HG02678 (cell line): Measurements from ENCODE around the gene CRACR2A.

Source experiments
- ATAC-seq: cut with Tn5 transposase; IDR thresholded peaks from one replicate; pipeline ENCODE4 v1.9.1; 2021; ENCODE audit warnings: mild to moderate bottlenecking, moderate library complexity; ENCODE audit not compliant: unreplicated experiment

Gene CRACR2A

DNA sequence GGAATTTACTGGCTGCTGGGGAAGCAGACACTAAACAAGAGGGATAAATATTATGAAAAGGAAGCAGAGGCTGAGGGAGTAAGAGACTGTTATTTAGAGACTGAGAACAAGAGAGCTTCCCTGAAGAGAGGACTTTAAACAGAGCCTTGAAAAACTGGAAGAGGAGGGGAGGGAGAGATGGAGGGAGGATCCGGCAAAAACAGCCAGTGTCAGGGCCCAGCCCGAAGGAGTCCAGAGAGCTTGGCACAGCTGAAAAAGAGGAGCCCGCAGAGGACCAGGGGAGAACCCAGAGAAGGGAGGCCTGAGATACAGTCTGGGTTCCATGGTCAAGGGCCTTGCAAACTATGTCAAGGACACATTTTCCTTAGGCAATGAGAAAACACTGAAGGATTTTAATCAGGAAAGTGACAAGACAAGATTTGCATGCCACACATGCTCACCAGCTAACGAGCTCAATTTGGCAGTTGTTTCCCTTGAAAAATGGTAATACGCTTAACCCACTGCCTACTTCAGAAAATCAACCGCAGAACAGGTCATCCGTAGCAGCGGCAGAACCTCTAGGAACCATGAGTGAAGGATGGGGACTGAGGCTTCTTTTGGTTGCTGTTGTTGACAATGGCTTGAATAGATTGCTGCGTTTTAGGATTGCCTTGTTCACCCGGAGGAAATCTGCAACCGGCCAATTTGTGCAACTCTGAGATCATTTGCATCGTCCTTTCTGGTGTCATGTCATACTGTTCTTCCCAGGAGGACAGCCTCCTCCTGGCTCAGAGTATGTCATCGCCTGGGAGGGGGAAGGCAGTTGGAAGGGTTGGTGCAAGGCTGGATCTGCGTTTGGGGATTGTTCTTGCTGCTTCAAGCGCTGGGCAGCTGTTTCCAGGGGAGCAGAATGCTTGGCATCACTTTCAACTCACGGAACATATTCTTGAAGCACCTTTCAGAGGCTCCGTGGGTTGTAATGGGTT lies 153.7 kb downstream of the CRACR2A start:
- no peak for ATAC-seq

DNA sequence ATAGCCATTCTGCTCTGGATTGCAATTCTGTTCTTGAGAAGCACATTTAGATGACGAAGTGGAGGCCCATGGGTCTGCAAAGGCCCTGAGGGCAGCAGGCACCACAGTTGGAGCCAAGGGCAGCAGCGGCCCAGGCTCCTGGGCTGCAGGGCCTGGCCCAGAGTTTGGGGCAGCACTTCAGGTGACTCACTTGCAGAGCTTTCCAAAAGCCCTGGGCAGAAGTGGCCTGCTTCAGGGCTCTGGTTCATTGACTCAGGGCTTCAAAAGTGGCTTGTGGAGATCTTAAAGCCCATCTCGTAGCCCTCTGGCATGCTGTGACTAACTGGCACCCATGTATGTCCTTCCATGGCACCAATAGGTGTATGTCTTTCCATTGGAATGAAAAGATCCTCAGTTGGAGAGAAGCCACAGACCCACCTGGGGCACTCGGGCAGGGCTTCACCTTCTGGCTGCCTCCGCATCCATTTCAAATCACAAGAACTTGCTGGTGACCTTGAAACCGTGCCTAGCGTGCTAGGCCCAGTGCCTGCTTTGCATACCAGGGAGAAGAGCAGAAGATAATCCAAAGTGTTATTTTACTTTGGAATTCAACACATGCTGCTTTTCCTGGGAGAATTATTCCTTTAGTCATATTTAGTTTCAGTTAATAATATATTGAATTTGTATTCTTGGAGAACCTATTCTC lies 155.2 kb downstream of the CRACR2A start:
- no peak for ATAC-seq

DNA sequence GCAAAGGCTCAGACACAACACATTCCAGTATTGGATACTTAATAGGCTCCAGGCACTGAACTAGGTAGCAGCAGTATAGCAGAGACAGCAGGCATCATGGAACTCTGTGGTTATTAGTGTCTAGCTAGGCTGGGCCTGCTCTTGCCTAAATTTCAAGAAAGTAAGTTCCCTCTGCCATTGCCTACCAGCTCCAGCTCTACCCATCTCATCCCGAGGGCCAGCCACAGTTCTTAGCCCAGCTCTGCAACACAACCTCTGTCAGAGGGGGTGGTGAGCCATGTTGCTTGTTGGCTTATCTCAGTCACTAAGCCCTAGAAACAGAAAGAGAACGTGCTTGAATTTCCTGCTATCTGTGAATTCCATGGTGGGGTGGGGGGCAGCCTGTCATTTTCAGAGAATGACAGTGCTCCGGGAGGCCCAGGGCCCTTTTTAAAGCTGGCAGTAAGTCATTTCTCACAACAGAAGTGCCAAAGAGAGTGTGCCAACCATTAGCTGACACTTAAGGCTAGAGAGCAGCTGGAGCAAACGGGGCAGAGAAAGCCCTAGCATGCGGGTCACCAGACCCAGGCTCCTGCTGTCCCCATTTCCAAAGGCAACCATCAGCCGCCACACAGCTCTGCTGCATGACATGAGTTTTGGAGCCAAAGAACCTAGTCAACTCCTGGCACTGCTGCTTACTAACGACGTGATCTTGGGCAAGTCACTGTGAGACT lies 156.1 kb downstream of the CRACR2A start:
- no peak for ATAC-seq

DNA sequence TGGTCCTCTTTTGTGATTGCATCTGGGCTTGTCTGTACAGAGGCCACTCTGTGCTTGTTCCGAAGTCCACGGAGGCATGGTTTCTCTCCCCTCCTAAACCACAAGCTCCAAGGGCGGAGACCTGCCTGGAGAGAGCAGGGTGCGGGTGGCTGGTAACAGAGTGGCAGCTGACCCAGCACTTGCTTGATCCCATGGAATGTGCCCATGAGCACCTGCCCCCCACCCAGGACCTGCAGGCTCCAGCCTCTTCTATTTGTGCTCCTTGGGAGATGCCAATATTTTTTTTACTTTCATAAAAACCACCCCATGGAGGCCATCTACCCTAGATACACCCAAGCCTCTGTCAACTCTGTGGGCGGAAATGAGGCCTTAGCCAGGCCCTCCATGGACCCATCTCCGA lies 157.2 kb downstream of the CRACR2A start:
- no peak for ATAC-seq

DNA sequence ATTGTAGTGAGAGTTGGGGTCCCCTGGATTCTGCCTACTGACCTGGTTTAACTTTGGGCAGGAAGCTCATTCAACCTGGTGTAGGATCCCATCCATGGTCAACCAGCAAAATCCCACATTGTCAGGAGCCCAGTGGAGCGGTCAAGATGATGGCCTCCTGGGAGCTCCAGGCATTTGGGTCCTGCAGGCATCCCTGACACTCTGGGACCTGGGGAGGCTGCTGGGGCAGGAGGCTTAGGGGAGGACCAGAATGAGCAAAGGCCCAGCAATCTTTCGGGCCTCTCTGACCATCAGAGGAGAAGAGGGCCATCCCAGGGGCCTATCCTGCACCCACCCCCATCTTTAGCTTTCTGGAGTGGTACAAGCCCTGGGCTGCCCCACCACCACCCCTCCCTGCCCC lies 157.9 kb downstream of the CRACR2A start:
- ATAC-seq = no peak

DNA sequence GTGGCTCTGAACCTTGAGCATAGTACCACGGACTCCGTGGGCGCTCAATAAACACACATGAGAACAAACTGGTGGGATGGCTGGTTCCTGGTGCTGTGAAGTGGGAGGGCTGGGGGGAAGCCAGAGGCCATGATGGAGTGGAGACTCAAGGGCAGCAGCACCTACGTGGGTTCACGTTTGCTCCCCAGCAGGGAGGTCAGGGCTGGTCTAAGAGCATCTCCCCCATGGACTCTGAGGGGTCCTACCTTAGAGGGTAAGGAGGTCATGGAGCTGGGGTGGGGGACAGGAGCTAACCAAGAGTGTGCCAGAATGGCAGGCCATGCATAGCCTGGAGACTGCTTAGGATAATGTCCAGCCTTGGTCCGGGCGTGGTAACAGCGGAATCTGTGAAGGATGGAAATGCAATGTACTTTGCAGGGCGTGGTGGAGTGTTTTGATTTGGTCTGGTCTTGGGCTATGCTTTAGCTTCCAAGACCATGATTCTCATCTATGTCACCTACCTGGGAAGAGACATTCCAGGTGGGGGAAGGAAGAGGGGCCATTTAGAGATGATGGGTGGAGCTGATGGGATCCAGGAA lies 158.9 kb downstream of the CRACR2A start:
- no peak for ATAC-seq

DNA sequence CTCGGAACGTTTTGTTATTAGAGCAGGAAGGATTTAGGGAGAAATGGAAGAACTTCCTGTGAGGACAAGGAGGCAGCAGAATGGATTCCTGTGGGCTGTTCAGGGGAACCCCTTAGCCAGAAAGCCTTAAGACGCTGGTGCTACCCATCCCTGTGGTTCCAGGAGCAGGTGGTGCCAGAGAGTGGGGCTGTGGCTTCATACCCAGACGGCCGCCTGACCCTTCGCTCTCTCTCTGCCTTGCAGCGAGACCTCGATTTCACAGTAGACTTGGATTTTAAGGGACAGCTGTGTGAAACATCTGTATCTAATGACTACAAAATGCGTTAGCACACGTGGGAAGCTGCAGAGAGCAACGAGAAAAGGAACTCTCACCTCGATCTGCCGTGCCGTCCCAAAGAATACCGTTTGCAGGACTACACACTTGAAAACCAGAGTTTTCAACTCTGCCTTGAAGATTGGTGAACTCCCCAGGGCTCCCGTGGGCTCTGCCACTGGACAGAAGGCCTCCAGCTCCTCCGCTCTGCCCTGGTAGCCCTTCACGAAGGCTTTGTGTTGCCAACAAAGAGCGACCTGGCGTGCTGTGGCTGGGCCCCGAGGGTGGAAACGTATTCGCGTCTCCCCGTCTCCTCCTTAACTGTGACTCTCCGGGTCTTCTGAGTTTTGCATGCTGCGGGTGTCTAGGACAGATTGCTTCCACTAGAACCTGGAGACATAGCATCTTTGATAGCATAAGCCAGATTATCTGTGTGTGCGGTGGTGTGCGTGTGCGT lies 159.9 kb downstream of the CRACR2A start:
- ATAC-seq = no peak

DNA sequence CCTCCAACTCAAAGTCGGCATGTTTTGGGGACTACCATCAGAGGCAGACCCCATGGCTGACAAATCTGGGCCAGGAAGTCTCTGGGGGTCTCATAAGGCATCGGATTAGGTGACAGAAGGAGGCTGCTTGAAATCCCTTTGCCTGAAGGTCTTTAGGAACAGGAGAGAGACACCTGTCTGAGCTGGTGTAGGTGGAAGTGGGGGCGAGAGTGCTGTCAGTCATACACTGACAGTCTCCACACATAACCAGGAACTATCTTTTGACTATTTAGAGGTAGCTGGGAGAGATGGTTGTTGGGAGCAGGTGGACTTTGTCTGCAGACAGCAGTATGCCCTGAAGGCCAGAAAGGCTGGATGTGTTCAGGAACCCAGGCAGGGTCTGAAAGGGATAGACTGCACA lies 163.2 kb downstream of the CRACR2A start:
- no peak for ATAC-seq

DNA sequence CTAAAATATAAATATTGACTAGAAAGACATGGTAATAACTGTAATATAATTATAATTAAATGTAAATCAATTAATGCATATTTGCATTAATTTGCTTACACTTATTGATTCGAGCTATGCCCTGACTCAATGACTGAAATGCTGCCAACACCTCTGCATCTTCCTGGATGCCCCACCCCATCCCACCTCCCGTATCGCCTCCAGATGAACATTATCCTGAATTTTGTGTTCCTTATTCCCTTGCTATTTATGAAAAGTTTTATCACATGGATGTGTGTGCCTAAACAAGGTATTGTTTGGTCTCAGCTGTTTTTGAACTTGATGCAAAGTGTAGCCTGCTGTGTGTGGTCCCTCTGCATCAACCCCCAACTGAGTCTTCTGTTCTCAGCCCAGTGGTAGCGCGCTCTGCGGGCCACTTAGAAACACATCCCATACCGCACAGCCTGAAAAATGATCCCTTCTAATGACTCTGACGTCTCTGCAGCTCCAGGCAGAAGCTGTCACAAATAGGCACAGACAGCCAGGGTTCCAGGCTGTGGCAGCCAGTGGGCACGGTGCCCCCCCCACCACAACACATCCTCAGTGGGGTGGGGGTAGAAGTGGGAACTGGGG lies 165.4 kb downstream of the CRACR2A start:
- no peak for ATAC-seq

GRCh38 chr12:3583656-3584334 lies 169.1 kb downstream of the CRACR2A start:
- no peak for ATAC-seq

GRCh38 chr12:3580094-3580749 lies 172.7 kb downstream of the CRACR2A start:
- no peak for ATAC-seq

- ATAC-seq = no peak
Observed at GRCh38 chr12:3579446-3580093, 173.3 kb downstream of the CRACR2A start.

DNA sequence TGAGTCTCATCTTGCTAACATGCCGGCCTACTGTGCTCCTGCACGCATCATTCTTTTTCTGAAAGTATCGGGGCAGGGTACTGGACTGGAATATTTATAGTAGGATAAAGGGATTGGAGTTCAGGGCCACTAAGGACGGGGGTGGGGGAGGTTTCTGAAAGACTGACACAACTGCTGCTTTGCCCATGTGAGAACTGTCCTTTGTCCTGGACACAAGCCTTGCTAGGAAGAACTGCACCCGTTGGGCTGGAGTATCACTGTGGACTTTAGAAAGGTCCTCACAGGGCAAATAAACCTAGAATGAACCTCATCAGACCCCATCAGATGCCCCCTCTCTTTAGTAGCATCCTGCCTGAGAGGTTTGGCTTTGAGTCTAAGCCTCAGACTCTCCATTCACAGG lies 174.4 kb downstream of the CRACR2A start:
- no peak for ATAC-seq

GRCh38 chr12:3576891-3577290 lies 176.0 kb downstream of the CRACR2A start:
- no peak for ATAC-seq

- ATAC-seq = no peak
Observed at GRCh38 chr12:3574986-3575385, 177.9 kb downstream of the CRACR2A start.

DNA sequence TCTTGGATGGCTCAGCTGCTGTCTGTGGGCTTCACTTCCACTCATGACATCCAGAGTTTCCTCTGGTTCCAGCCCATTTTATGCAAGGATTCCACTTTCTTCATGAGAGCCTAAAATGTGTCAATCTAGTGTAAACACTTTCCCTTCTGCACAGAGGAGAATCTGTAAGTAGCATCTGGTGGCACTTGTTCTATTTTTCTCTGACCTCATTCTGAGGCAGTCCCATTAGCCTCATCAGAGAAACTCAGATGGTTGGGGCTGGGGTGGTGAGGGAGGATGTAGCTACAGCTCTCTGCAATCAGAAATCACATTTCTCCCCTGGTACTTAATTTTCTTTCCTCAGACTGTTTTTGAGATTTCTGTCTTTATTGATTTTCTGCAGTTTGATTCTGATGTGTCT lies 180.3 kb downstream of the CRACR2A start:
- ATAC-seq = no peak

DNA sequence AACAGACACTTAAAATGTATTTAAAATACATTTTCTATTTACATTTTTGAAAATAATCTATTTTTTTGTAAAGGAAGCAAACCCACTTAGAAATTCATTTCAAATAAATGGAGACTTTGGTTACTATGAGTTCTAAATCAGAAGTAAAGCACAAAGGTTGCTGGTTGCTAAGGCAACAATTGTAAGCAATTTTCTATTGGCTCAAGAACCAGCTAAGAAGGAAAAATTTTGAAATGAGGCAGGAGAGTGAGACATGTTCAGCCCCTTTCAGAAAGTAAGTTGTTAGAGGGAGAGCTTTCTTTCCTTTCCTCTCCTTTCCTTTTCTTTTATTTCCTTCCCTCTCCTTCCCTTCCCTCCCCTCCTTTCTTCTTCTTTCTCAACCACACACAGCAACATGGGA lies 181.2 kb downstream of the CRACR2A start:
- no peak for ATAC-seq

DNA sequence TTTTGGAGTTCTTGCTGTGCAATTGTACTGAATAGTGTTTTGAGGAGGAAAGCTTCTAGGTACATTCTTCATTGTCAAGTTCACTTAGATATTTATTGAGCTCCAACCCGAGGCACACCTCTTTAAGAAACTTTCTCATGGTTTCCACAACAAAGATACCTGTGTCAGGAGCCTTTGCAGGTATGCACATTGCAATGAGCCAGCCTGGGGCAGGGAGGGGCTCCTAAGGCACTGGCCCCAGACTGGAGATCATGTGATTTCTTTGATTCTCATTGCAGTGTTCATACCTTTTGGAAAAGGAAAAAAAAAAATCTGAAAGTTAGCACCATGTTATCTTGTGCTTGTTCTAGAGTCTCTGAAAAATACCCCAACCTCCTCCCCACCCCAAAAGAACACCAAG lies 181.6 kb downstream of the CRACR2A start:
- no peak for ATAC-seq
